ENCODE data around the gene NUDT4.

Gene NUDT4

GRCh38 chr12:93348575-93349435, 28.9 kb upstream of the NUDT4 start:
- Histone ChIP-seq H3K36me3 (ENCODE audit: control insufficient read depth, insufficient read depth, low read length) (no peaks in the 10 kb centered on the region), H3K27ac (ENCODE audit: insufficient read depth, low read depth, low read length, poor library complexity, severe bottlenecking) (no peak overlapping the region), H3K4me3 (ENCODE audit: insufficient read depth, low read depth, low read length) (no peak overlapping the region), H3K27me3 (ENCODE audit: control insufficient read depth, insufficient read depth, low read length, poor library complexity, severe bottlenecking) (no peaks in the 10 kb centered on the region), H3K9me3 (ENCODE audit: control insufficient read depth, low read length) (no peaks in the 10 kb centered on the region), H3K4me1 (ENCODE audit: control insufficient read depth, insufficient read depth, low read length) (no peaks in the 10 kb centered on the region)
- WGBS, 2 experiments: 87 to 93% methylated on average over 10 of the region's 10 CpGs

GRCh38 chr12:93351726-93352125, 26.0 kb upstream of the NUDT4 start:
- no peak overlapping the region for H3K27ac ChIP-seq (ENCODE audit: insufficient read depth, low read depth, low read length, poor library complexity, severe bottlenecking)
- 82 to 89% methylated on average over 1 of the region's 1 CpG for WGBS, 2 experiments

GRCh38 chr12:93352321-93352720, 25.4 kb upstream of the NUDT4 start:
- H3K36me3 ChIP-seq (ENCODE audit: control insufficient read depth, insufficient read depth, low read length): no peaks in the 10 kb centered on the region
- no peak overlapping the region for H3K27ac ChIP-seq (ENCODE audit: insufficient read depth, low read depth, low read length, poor library complexity, severe bottlenecking)
- no peaks in the 10 kb centered on the region for H3K9me3 ChIP-seq (ENCODE audit: control insufficient read depth, low read length)
- 81 to 82% methylated on average over 8 of the region's 8 CpGs for WGBS, 2 experiments
- no peaks in the 10 kb centered on the region for H3K4me1 ChIP-seq (ENCODE audit: control insufficient read depth, insufficient read depth, low read length)
- H3K27me3 ChIP-seq (ENCODE audit: control insufficient read depth, insufficient read depth, low read length, poor library complexity, severe bottlenecking): no peaks in the 10 kb centered on the region
- no peak overlapping the region for H3K4me3 ChIP-seq (ENCODE audit: insufficient read depth, low read depth, low read length)

More at GRCh38 chr12:93351726-93352125, 26.0 kb upstream of the NUDT4 start:
- no peaks in the 10 kb centered on the region for H3K36me3 ChIP-seq (ENCODE audit: control insufficient read depth, insufficient read depth, low read length)
- no peaks in the 10 kb centered on the region for H3K27me3 ChIP-seq (ENCODE audit: control insufficient read depth, insufficient read depth, low read length, poor library complexity, severe bottlenecking)
- no peaks in the 10 kb centered on the region for H3K4me1 ChIP-seq (ENCODE audit: control insufficient read depth, insufficient read depth, low read length)
- no peaks in the 10 kb centered on the region for H3K9me3 ChIP-seq (ENCODE audit: control insufficient read depth, low read length)
- no peak overlapping the region for H3K4me3 ChIP-seq (ENCODE audit: insufficient read depth, low read depth, low read length)

GRCh38 chr12:93356214-93356613, 21.5 kb upstream of the NUDT4 start:
- Histone ChIP-seq H3K4me3 (ENCODE audit: insufficient read depth, low read depth, low read length) (no peak overlapping the region), H3K27me3 (ENCODE audit: control insufficient read depth, insufficient read depth, low read length, poor library complexity, severe bottlenecking) (no peaks in the 10 kb centered on the region), H3K27ac (ENCODE audit: insufficient read depth, low read depth, low read length, poor library complexity, severe bottlenecking) (no peak overlapping the region), H3K4me1 (ENCODE audit: control insufficient read depth, insufficient read depth, low read length) (no peaks in the 10 kb centered on the region), H3K9me3 (ENCODE audit: control insufficient read depth, low read length) (no peaks in the 10 kb centered on the region), H3K36me3 (ENCODE audit: control insufficient read depth, insufficient read depth, low read length) (no peaks in the 10 kb centered on the region)
- WGBS, 2 experiments: 85 to 86% methylated on average over 6 to 7 of the region's 8 CpGs

- H3K27me3 ChIP-seq (ENCODE audit: control insufficient read depth, insufficient read depth, low read length, poor library complexity, severe bottlenecking): no peaks in the 10 kb centered on the region
- H3K36me3 ChIP-seq (ENCODE audit: control insufficient read depth, insufficient read depth, low read length): no peaks in the 10 kb centered on the region
- WGBS, 2 experiments: 89 to 97% methylated on average over 2 of the region's 2 CpGs
Measured at GRCh38 chr12:93358058-93358457, 19.7 kb upstream of the NUDT4 start.

GRCh38 chr12:93358821-93359220, 18.9 kb upstream of the NUDT4 start:
- no peaks in the 10 kb centered on the region for H3K36me3 ChIP-seq (ENCODE audit: control insufficient read depth, insufficient read depth, low read length)
- no peaks in the 10 kb centered on the region for H3K9me3 ChIP-seq (ENCODE audit: control insufficient read depth, low read length)
- 100% methylated on average over 1 to 2 of the region's 2 CpGs for WGBS, 2 experiments
- no peak overlapping the region for H3K4me3 ChIP-seq (ENCODE audit: insufficient read depth, low read depth, low read length)
- no peaks in the 10 kb centered on the region for H3K4me1 ChIP-seq (ENCODE audit: control insufficient read depth, insufficient read depth, low read length)
- H3K27me3 ChIP-seq (ENCODE audit: control insufficient read depth, insufficient read depth, low read length, poor library complexity, severe bottlenecking): no peaks in the 10 kb centered on the region
- no peak overlapping the region for H3K27ac ChIP-seq (ENCODE audit: insufficient read depth, low read depth, low read length, poor library complexity, severe bottlenecking)

More at GRCh38 chr12:93358058-93358457, 19.7 kb upstream of the NUDT4 start:
- no peaks in the 10 kb centered on the region for H3K9me3 ChIP-seq (ENCODE audit: control insufficient read depth, low read length)
- H3K4me3 ChIP-seq (ENCODE audit: insufficient read depth, low read depth, low read length): no peak overlapping the region
- H3K27ac ChIP-seq (ENCODE audit: insufficient read depth, low read depth, low read length, poor library complexity, severe bottlenecking): no peak overlapping the region
- H3K4me1 ChIP-seq (ENCODE audit: control insufficient read depth, insufficient read depth, low read length): no peaks in the 10 kb centered on the region

GRCh38 chr12:93360688-93361087, 17.0 kb upstream of the NUDT4 start:
- Histone ChIP-seq H3K27ac (ENCODE audit: insufficient read depth, low read depth, low read length, poor library complexity, severe bottlenecking) (no peak overlapping the region), H3K36me3 (ENCODE audit: control insufficient read depth, insufficient read depth, low read length) (no peaks in the 10 kb centered on the region), H3K4me1 (ENCODE audit: control insufficient read depth, insufficient read depth, low read length) (no peaks in the 10 kb centered on the region), H3K4me3 (ENCODE audit: insufficient read depth, low read depth, low read length) (no peak overlapping the region), H3K9me3 (ENCODE audit: control insufficient read depth, low read length) (no peaks in the 10 kb centered on the region), H3K27me3 (ENCODE audit: control insufficient read depth, insufficient read depth, low read length, poor library complexity, severe bottlenecking) (no peaks in the 10 kb centered on the region)
- 76 to 100% methylated on average over 1 to 2 of the region's 2 CpGs for WGBS, 2 experiments

- Histone ChIP-seq H3K27ac (ENCODE audit: insufficient read depth, low read depth, low read length, poor library complexity, severe bottlenecking) (no peak overlapping the region), H3K4me3 (ENCODE audit: insufficient read depth, low read depth, low read length) (no peak overlapping the region), H3K27me3 (ENCODE audit: control insufficient read depth, insufficient read depth, low read length, poor library complexity, severe bottlenecking) (no peaks in the 10 kb centered on the region), H3K36me3 (ENCODE audit: control insufficient read depth, insufficient read depth, low read length) (no peaks in the 10 kb centered on the region), H3K9me3 (ENCODE audit: control insufficient read depth, low read length) (no peaks in the 10 kb centered on the region), H3K4me1 (ENCODE audit: control insufficient read depth, insufficient read depth, low read length) (no peaks in the 10 kb centered on the region)
- 92 to 95% methylated on average over 5 of the region's 5 CpGs for WGBS, 2 experiments
Measured at GRCh38 chr12:93361151-93361919, 16.4 kb upstream of the NUDT4 start.

GRCh38 chr12:93363841-93364297, 13.9 kb upstream of the NUDT4 start:
- Histone ChIP-seq H3K27ac (ENCODE audit: insufficient read depth, low read depth, low read length, poor library complexity, severe bottlenecking) (no peak overlapping the region), H3K4me1 (ENCODE audit: control insufficient read depth, insufficient read depth, low read length) (no peaks in the 10 kb centered on the region), H3K27me3 (ENCODE audit: control insufficient read depth, insufficient read depth, low read length, poor library complexity, severe bottlenecking) (no peaks in the 10 kb centered on the region), H3K36me3 (ENCODE audit: control insufficient read depth, insufficient read depth, low read length) (no peaks in the 10 kb centered on the region), H3K9me3 (ENCODE audit: control insufficient read depth, low read length) (no peaks in the 10 kb centered on the region), H3K4me3 (ENCODE audit: insufficient read depth, low read depth, low read length) (no peak overlapping the region)
- 74 to 83% methylated on average over 1 to 3 of the region's 3 CpGs for whole genome bisulfite sequencing, 2 experiments

All from ectodermal cell (in vitro differentiated cells).